HepG2 (cell line): ENCODE results near the gene TMEM267. TPM values are rescaled to one million over a fixed set of nuclear protein-coding genes. Genes with fewer than 3 reads are reported as not detected.

Source experiments
- DNMT1 ChIP-seq: sonication (generic); formaldehyde crosslinking; IDR thresholded peaks from 2 replicates; pipeline ENCODE4 v1.5.1; 2020; ENCODE audit warnings: mild to moderate bottlenecking, missing genetic modification reagents
- HIVEP1 ChIP-seq: sonication (generic); formaldehyde crosslinking; IDR thresholded peaks from 2 replicates; pipeline ENCODE4 v1.4.0; 2020; ENCODE audit warnings: mild to moderate bottlenecking, missing genetic modification reagents
- HNRNPH1 ChIP-seq: fragments of 200-400 bp; formaldehyde crosslinking; optimal IDR thresholded peaks from 2 replicates; pipeline ENCODE3; 2017; ENCODE audit warnings: mild to moderate bottlenecking, low read depth, low read length
- JUNB ChIP-seq: sonication (generic); formaldehyde crosslinking; IDR thresholded peaks from 2 replicates; pipeline ENCODE4 v1.8.0; 2022; ENCODE audit warnings: missing genetic modification reagents, mild to moderate bottlenecking, borderline replicate concordance
- KIAA2018 ChIP-seq: sonication (generic); formaldehyde crosslinking; IDR thresholded peaks from 2 replicates; pipeline ENCODE4 v1.5.0; 2020; ENCODE audit warnings: mild to moderate bottlenecking, missing genetic modification reagents, borderline replicate concordance
- KMT2A ChIP-seq: sonication (generic); formaldehyde crosslinking; IDR thresholded peaks from 2 replicates; pipeline ENCODE4 v1.4.0; 2020; ENCODE audit warnings: missing genetic modification reagents
- MXD4 ChIP-seq: IDR thresholded peaks from 2 replicates; pipeline ENCODE4 v1.6.1; 2016; ENCODE audit warnings: mild to moderate bottlenecking, missing biosample characterization, missing genetic modification reagents
- NFRKB ChIP-seq: fragments of 450-650 bp; IDR thresholded peaks from 2 replicates; pipeline ENCODE4 v1.6.1; 2017
- NR3C1 ChIP-seq: sonication (generic); formaldehyde crosslinking; IDR thresholded peaks from 2 replicates; pipeline ENCODE4 v1.4.0; 2020; ENCODE audit warnings: missing genetic modification reagents
- PAWR ChIP-seq: sonication (generic); formaldehyde crosslinking; IDR thresholded peaks from 2 replicates; pipeline ENCODE4 v1.4.0; 2020; ENCODE audit warnings: missing genetic modification reagents, mild to moderate bottlenecking, borderline replicate concordance
- SATB2 ChIP-seq: sonication (generic); formaldehyde crosslinking; IDR thresholded peaks from 2 replicates; pipeline ENCODE4 v1.5.0; 2020; ENCODE audit warnings: missing genetic modification reagents
- SCMH1 ChIP-seq: sonication (generic); formaldehyde crosslinking; IDR thresholded peaks from 2 replicates; pipeline ENCODE4 v1.9.0; 2021; ENCODE audit warnings: missing genetic modification reagents, mild to moderate bottlenecking, borderline replicate concordance
- TEF ChIP-seq: sonication (generic); formaldehyde crosslinking; IDR thresholded peaks from 2 replicates; pipeline ENCODE4 v1.5.0; 2020; ENCODE audit warnings: missing genetic modification reagents
- ZBTB26 ChIP-seq: IDR thresholded peaks from 2 replicates; pipeline ENCODE4 v1.6.1; 2016; ENCODE audit warnings: missing compliant biosample characterization, missing genetic modification reagents, borderline replicate concordance
- ZNF235 ChIP-seq: sonication (generic); formaldehyde crosslinking; IDR thresholded peaks from 2 replicates; pipeline ENCODE4 v1.8.1; 2023; ENCODE audit warnings: mild to moderate bottlenecking, missing genetic modification reagents, borderline replicate concordance
- ZNF619 ChIP-seq: sonication (generic); formaldehyde crosslinking; IDR thresholded peaks from 2 replicates; pipeline ENCODE4 v1.4.0; 2020; ENCODE audit warnings: mild to moderate bottlenecking, missing genetic modification reagents
- ZNF678 ChIP-seq: sonication (generic); formaldehyde crosslinking; IDR thresholded peaks from 2 replicates; pipeline ENCODE4 v1.4.0; 2020; ENCODE audit warnings: mild to moderate bottlenecking, missing genetic modification reagents
- ZNF780A ChIP-seq: sonication (generic); formaldehyde crosslinking; IDR thresholded peaks from 2 replicates; pipeline ENCODE4 v1.8.0; 2022; ENCODE audit warnings: mild to moderate bottlenecking, missing genetic modification reagents, moderate library complexity
- polyA plus RNA-seq, 8 experiments: library from polyadenylated mRNA; depleted of rRNA in 3 of 8; stranded (reverse) in 7 of 8; unstranded in 1 of 8; fragments of >200 nt; fragmentation: Illumina TruSeq in 4 of 8; extraction: Trizol in 4 of 8; gene quantifications; 2 replicates each; pipeline versions ENCODE4 v1.2.1 to v1.2.3, GENCODE V29; 2011 to 2016; ENCODE audit warnings: low read depth in 4 of 8, missing spikeins in 1 of 8, mixed read lengths in 1 of 8; ENCODE audit not compliant: insufficient read depth in 1 of 8
- total RNA-seq, 5 experiments: library from RNA; depleted of rRNA; stranded (reverse); fragments of >200 nt; fragmentation: Illumina TruSeq; extraction: Trizol; gene quantifications; 2 replicates each; pipeline ENCODE4 v1.2.3, GENCODE V29; 2016; ENCODE audit warnings: low read depth in 1 of 5

The TMEM267 gene
- total and polyA plus RNA-seq, 2 of the 13 experiments (the other 11 are each of a cell fraction or from before 2014, with no cell fraction given): 8.9 to 12.6 TPM

- TF ChIP-seq KIAA2018 (no peak), SATB2 (CRISPR knock-in tag) (no peak), KMT2A (CRISPR knock-in tag) (peak; percentile 66; the same call in 1 of the 2 replicates), NR3C1 (no peak), ZNF678 (CRISPR knock-in tag) (no peak), ZNF780A (CRISPR knock-in tag) (peak; percentile 75; the same call in 1 of the 2 replicates), HIVEP1 (CRISPR knock-in tag) (peak; percentile 36; the same call in 1 of the 2 replicates), ZBTB26 (CRISPR knock-in tag) (peak; percentile 100), TEF (peak; percentile 83), NFRKB (no peak), JUNB (CRISPR knock-in tag) (no peak; the same call in 1 of the 2 replicates), DNMT1 (CRISPR knock-in tag) (no peak), HNRNPH1 (no peak), MXD4 (0 out of 2 replicates have a peak, but pooled peaks have one; percentile 40), PAWR (no peak), SCMH1 (CRISPR knock-in tag) (no peak), ZNF235 (no peak), ZNF619 (CRISPR knock-in tag) (no peak)
These were observed 50.9 kb downstream of the TMEM267 start (continued) for GRCh38 chr5:43432486-43433375.
